Uterus (tissue), 2 donors: ENCODE measurements around the gene KRTAP5-11.

Experiments
- POLR2A ChIP-seq, 2 donors: fragments of 450-650 bp; IDR thresholded peaks; one replicate each; pipeline ENCODE4 v1.6.1; 2016; ENCODE audit warnings: antibody characterized with exemption in 2 of 2, mild to moderate bottlenecking in 1 of 2, moderate library complexity in 1 of 2
- TF ChIP-seq, protein P1 (sequence below), 4 experiments: fragments of 200-600 bp in 2 of 4; fragments of 450-650 bp in 2 of 4; sonication (generic) in 2 of 4; IDR thresholded peaks; one replicate each; pipeline ENCODE4 v1.5.1; 2016 to 2019; ENCODE audit warnings: antibody characterized with exemption in 4 of 4, mild to moderate bottlenecking in 2 of 4, moderate library complexity in 1 of 4

DNA sequence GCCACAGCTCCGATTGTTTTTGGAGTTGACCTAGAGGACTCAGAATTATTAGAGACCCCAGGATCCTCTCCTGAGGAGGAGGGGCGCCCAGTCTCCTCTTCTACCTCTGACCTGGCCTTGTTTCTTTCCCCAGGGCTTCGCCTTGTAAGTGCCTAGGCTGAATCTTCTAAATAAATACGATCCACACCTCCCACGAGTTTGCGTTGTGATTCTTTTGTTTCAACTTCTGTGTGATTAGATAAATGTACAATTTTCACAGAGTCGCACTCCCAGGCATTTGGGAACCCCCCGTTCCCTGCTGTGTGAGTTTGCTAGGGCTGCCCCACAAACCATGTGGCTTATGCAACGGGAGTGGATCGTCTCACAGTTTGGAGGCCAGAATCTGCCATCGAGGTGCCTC, 43.7 kb downstream of the KRTAP5-11 start:
- TF ChIP-seq, protein P1, sequence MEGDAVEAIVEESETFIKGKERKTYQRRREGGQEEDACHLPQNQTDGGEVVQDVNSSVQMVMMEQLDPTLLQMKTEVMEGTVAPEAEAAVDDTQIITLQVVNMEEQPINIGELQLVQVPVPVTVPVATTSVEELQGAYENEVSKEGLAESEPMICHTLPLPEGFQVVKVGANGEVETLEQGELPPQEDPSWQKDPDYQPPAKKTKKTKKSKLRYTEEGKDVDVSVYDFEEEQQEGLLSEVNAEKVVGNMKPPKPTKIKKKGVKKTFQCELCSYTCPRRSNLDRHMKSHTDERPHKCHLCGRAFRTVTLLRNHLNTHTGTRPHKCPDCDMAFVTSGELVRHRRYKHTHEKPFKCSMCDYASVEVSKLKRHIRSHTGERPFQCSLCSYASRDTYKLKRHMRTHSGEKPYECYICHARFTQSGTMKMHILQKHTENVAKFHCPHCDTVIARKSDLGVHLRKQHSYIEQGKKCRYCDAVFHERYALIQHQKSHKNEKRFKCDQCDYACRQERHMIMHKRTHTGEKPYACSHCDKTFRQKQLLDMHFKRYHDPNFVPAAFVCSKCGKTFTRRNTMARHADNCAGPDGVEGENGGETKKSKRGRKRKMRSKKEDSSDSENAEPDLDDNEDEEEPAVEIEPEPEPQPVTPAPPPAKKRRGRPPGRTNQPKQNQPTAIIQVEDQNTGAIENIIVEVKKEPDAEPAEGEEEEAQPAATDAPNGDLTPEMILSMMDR (IDR thresholded peaks at IDR 0.05) = no peak
- TF ChIP-seq POLR2A (IDR thresholded peaks at IDR 0.05) = no peak
